Esophagus (tissue), 2 donors: ENCODE measurements around the gene TAS2R39. TPM values are rescaled to one million over a fixed set of nuclear protein-coding genes. Genes with fewer than 3 reads are reported as not detected.
A peak's percentile ranks its signal among the peaks of the same experiment; 100 is the strongest.
"Not testable (repeated sequence)": the region's sequence is repeated elsewhere in the genome, so short reads cannot be mapped to it uniquely, and the experiment has no call there.

ENCODE experiments used
- H3K27ac ChIP-seq, 2 donors: one replicate each; pipeline ENCODE4 v1.5.1; 2013; ENCODE audit warnings: low read depth in 2 of 2, mild to moderate bottlenecking in 2 of 2, inconsistent platforms in 1 of 2, low read length in 1 of 2, moderate library complexity in 1 of 2
- H3K27me3 ChIP-seq, 2 donors: one replicate each; pipeline ENCODE4 v1.6.1; 2013; ENCODE audit warnings: low read length in 2 of 2, control low read depth in 1 of 2, mild to moderate bottlenecking in 1 of 2; ENCODE audit not compliant: insufficient read depth in 2 of 2, control insufficient read depth in 1 of 2
- H3K36me3 ChIP-seq, 2 donors: one replicate each; pipeline ENCODE4 v1.6.1; 2013; ENCODE audit warnings: low read length in 1 of 2; ENCODE audit not compliant: control insufficient read depth in 2 of 2, insufficient read depth in 2 of 2
- H3K4me1 ChIP-seq, 2 donors: one replicate each; pipeline ENCODE4 v1.6.1; 2013; ENCODE audit warnings: low read length in 1 of 2; ENCODE audit not compliant: control insufficient read depth in 2 of 2, insufficient read depth in 2 of 2
- H3K4me3 ChIP-seq, 2 donors: one replicate each; pipeline ENCODE4 v1.5.1; 2013; ENCODE audit warnings: low read length in 2 of 2, mild to moderate bottlenecking in 2 of 2, low read depth in 1 of 2, moderate library complexity in 1 of 2
- H3K9me3 ChIP-seq, 2 donors: one replicate each; pipeline ENCODE4 v1.6.1; 2013; ENCODE audit warnings: mild to moderate bottlenecking in 2 of 2, low read depth in 1 of 2, low read length in 1 of 2, moderate library complexity in 1 of 2; ENCODE audit not compliant: control insufficient read depth in 2 of 2, insufficient read depth in 1 of 2
- WGBS, 2 donors: extraction: QIAGEN DNeasy Blood & Tissue Kit; methylation state at CpG; one replicate each; pipeline ENCODE4 v1.1.7; 2013; 5-methylcytosine and 5-hydroxymethylcytosine counted together
- polyA plus RNA-seq, 2 donors: library from polyadenylated mRNA; stranded (reverse); fragments of 200-250 nt; gene quantifications; one replicate each; pipeline ENCODE4 v1.2.3, GENCODE V29; 2013
- donor health status: healthy with polysubstance abuse.
- donor health status: Bipolar disorder and iron deficiency.

TAS2R39 gene
- polyA plus RNA-seq, 2 donors = not detected

GRCh38 chr7:143213478-143213877 is 30.3 kb downstream of the TAS2R39 start:
- not testable (repeated sequence) for H3K9me3 ChIP-seq, H3K4me3 ChIP-seq, H3K27ac ChIP-seq, H3K4me1 ChIP-seq, H3K36me3 ChIP-seq, H3K27me3 ChIP-seq
- WGBS, 2 donors = 89 to 95% methylated on average over 4 of the region's 4 CpGs

DNA sequence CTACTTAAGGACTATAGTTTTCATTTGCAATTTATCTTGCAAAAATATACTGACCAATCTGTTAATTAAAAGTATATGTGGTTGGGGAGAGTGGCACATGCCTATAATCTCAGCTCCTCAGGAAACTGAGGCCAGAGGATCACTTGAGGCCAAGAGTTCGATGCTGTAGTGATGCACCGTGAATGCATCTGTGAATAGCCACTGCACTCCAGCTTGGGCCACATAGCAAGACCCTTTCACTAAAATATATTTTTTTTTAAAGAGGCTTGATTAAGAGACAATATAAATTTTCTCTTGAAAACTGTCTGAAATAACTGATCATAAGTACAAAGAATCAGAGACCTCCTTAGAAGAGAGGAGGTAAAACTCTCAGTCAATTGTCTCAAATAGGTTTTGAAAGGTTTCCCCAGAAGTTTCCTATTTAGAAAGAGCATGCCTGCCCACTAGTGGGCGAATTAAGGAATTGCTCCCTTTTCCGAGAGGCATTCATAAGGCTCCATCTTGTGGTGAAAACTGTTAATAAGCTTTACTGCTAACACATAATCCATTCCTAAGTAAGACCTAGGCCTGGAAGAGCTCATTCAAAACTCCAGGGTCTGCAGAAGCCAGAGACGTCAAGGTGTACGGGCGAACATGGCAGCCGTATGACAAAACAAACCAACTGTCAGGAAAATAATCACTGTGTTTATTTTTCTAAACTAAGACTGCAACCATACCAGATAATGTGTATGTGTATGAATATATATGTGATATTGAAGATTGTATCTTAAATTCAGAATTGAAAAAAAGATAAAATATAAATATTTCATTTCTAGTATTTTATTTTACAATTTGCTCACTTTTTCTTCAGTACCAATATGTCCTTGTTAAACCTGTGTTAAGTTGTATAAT is 31.8 kb downstream of the TAS2R39 start:
- H3K4me3 ChIP-seq = no peak overlapping the region
- WGBS, 2 donors = 17 to 20% methylated on average over 8 of the region's 8 CpGs
- no peaks in the 10 kb centered on the region for H3K4me1 ChIP-seq
- H3K27me3 ChIP-seq = no peaks in the 10 kb centered on the region
- H3K27ac ChIP-seq = no peak overlapping the region
- H3K36me3 ChIP-seq = no peaks in the 10 kb centered on the region
- no peaks in the 10 kb centered on the region for H3K9me3 ChIP-seq

- WGBS, 2 donors = 79 to 86% methylated on average over 6 of the region's 6 CpGs
- Histone ChIP-seq H3K4me1 (no peaks in the 10 kb centered on the region), H3K27ac (no peak overlapping the region), H3K27me3 (no peaks in the 10 kb centered on the region), H3K4me3 (no peak overlapping the region), H3K9me3 (no peaks in the 10 kb centered on the region), H3K36me3 (no peaks in the 10 kb centered on the region)
Observed at GRCh38 chr7:143216151-143216550, 32.9 kb downstream of the TAS2R39 start.

- H3K4me3 ChIP-seq = no peak overlapping the region
- H3K36me3 ChIP-seq = no peaks in the 10 kb centered on the region
- no peaks in the 10 kb centered on the region for H3K4me1 ChIP-seq
- 88 to 90% methylated on average over 2 of the region's 2 CpGs for WGBS, 2 donors
- H3K27ac ChIP-seq = no peak overlapping the region
- no peaks in the 10 kb centered on the region for H3K27me3 ChIP-seq
- no peaks in the 10 kb centered on the region for H3K9me3 ChIP-seq
Observed at GRCh38 chr7:143216686-143217085, 33.5 kb downstream of the TAS2R39 start.

GRCh38 chr7:143217806-143218205 is 34.6 kb downstream of the TAS2R39 start:
- H3K9me3 ChIP-seq = no peaks in the 10 kb centered on the region
- 79 to 81% methylated on average over 2 of the region's 2 CpGs for WGBS, 2 donors
- H3K4me3 ChIP-seq = no peak overlapping the region
- H3K27ac ChIP-seq = no peak overlapping the region
- H3K36me3 ChIP-seq = no peaks in the 10 kb centered on the region
- no peaks in the 10 kb centered on the region for H3K27me3 ChIP-seq
- no peaks in the 10 kb centered on the region for H3K4me1 ChIP-seq

DNA sequence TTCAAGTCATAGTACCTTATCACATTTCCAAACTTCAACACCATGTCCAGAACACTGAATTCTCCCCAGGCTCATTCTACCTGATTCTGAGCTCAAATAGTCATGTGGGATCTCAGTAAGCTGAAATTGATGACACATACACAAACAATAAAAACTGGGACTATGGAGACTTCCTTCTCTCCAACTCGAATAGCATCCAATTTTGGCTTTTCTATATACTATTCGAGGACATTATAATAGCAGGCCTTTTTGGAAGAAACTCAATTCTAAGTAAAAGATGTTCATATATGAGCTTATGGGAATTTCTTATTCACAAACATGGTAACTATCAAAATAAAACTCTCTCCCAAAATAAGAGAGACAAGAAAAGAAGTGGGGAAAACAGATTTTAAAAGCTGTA is 38.1 kb downstream of the TAS2R39 start:
- 64 to 74% methylated on average over 2 of the region's 2 CpGs for WGBS, 2 donors
- Histone ChIP-seq H3K4me3 (no peak overlapping the region), H3K27me3 (no peaks in the 10 kb centered on the region), H3K9me3 (no peaks in the 10 kb centered on the region), H3K27ac (no peak overlapping the region), H3K36me3 (no peaks in the 10 kb centered on the region), H3K4me1 (no peaks in the 10 kb centered on the region)

DNA sequence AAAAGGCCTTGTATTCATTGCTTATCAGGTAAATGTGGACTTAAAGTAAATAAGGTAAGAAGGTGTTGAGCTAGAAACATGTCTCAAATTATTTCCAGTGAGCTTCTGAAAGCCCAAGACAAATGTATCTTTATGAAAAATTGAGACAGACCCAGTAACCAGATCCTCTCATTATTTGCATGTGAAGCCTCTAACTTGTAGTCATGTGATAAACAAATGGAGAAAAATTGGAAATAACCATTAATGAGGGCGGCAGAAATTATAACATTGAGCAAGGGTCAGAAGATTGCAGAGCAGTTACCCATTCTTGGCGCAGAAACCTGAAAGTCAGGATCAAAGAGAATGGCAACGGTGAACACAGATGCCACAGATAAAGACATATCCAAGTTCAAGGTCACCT is 38.5 kb downstream of the TAS2R39 start, which contains the start of gene TAS2R40:
Gene TAS2R40, plus strand, starts transcription at position 301 of the 400 bp plus-strand sequence. Its CDS starts 42 bp downstream, at position 343.
- H3K27me3 ChIP-seq = no peaks in the 10 kb centered on the region
- H3K4me1 ChIP-seq = no peaks in the 10 kb centered on the region
- 74 to 78% methylated on average over 3 of the region's 3 CpGs for WGBS, 2 donors
- no peak within 1 kb of the TSS for H3K27ac ChIP-seq
- no peaks in the 10 kb centered on the region for H3K9me3 ChIP-seq
- no peak within 1 kb of the TSS for H3K4me3 ChIP-seq
- no peaks in the 10 kb centered on the region for H3K36me3 ChIP-seq

DNA sequence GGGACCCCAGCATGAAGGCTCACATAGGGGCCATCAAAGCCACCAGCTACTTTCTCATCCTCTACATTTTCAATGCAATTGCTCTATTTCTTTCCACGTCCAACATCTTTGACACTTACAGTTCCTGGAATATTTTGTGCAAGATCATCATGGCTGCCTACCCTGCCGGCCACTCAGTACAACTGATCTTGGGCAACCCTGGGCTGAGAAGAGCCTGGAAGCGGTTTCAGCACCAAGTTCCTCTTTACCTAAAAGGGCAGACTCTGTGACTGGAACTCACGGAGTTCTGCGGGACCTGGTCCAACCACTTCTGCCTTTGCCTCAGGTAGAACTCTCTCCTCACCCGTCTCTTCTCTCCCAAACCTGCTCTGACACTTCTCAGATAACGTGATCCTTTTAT is 39.6 kb downstream of the TAS2R39 start:
- no peaks in the 10 kb centered on the region for H3K4me1 ChIP-seq
- 64 to 72% methylated on average over 7 of the region's 7 CpGs for WGBS, 2 donors
- H3K36me3 ChIP-seq = no peaks in the 10 kb centered on the region
- no peaks in the 10 kb centered on the region for H3K27me3 ChIP-seq
- H3K4me3 ChIP-seq = no peak overlapping the region
- H3K9me3 ChIP-seq = no peaks in the 10 kb centered on the region
- H3K27ac ChIP-seq = no peak overlapping the region

- WGBS, 2 donors = 62 to 79% methylated on average over 4 of the region's 4 CpGs
- no peaks in the 10 kb centered on the region for H3K27me3 ChIP-seq
- no peak overlapping the region for H3K27ac ChIP-seq
- no peaks in the 10 kb centered on the region for H3K9me3 ChIP-seq
- H3K36me3 ChIP-seq = no peaks in the 10 kb centered on the region
- no peaks in the 10 kb centered on the region for H3K4me1 ChIP-seq
- H3K4me3 ChIP-seq = no peak overlapping the region
Observed at GRCh38 chr7:143223784-143224183, 40.6 kb downstream of the TAS2R39 start.

DNA sequence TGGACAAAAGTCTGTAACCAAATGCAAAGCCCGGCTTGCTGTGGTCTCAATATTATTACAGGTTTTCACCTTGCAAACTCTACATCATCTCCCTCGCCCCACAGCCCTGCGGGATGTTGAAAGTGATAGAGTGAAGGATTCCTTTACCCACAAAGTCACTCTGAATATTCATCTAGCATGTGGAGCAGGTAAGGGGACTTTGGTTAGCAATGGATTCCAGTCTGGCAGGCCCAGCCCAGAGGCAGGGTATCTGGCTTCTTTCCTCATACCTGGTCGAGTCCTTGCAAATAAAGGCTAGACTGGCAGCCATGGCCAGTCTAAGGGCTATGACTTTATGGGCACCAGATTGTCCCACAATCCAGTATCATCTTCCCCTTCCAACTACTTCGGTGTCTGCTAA is 41.8 kb downstream of the TAS2R39 start:
- H3K4me1 ChIP-seq = no peaks in the 10 kb centered on the region
- no peak overlapping the region for H3K4me3 ChIP-seq
- no peaks in the 10 kb centered on the region for H3K27me3 ChIP-seq
- H3K36me3 ChIP-seq = no peaks in the 10 kb centered on the region
- H3K9me3 ChIP-seq = no peaks in the 10 kb centered on the region
- 82 to 92% methylated on average over 5 of the region's 5 CpGs for WGBS, 2 donors
- H3K27ac ChIP-seq = peak overlapping the region in 1 of 2 donors; percentile 13
